Smooth muscle cell (in vitro differentiated cells): Measurements from ENCODE around the gene ANKRD1. TPM values are rescaled to one million over a fixed set of nuclear protein-coding genes. Genes with fewer than 3 reads are reported as not detected.

Experiments used
- DNase-seq: peaks from one replicate; lab custom pipeline; 2025; ENCODE audit not compliant: unreplicated experiment; lab: John Stamatoyannopoulos, UW
- H2AFZ ChIP-seq: fragments of 200-600 bp; sonication (generic); 2 replicates; pipeline ENCODE4 v1.6.0; 2016; ENCODE audit warnings: antibody characterized with exemption, low read depth, mild to moderate bottlenecking
- H3F3A ChIP-seq: fragments of 200-600 bp; sonication (generic); 2 replicates; pipeline ENCODE4 v1.6.0; 2017; ENCODE audit warnings: antibody characterized with exemption, low read depth
- H3K27ac ChIP-seq: fragments of 200-600 bp; sonication (generic); 2 replicates; pipeline ENCODE4 v1.5.1; 2016; ENCODE audit warnings: low read depth, mild to moderate bottlenecking
- H3K27me3 ChIP-seq: fragments of 200-600 bp; sonication (generic); 2 replicates; pipeline ENCODE4 v1.6.1; 2016; ENCODE audit warnings: low read depth, mild to moderate bottlenecking
- H3K36me3 ChIP-seq: fragments of 200-600 bp; sonication (generic); 2 replicates; pipeline ENCODE4 v1.5.1; 2016; ENCODE audit warnings: low read depth
- H3K4me1 ChIP-seq: fragments of 200-600 bp; sonication (generic); 2 replicates; pipeline ENCODE4 v1.5.1; 2016; ENCODE audit warnings: low read depth
- H3K4me2 ChIP-seq: fragments of 200-600 bp; sonication (generic); 2 replicates; pipeline ENCODE4 v1.6.0; 2016; ENCODE audit warnings: mild to moderate bottlenecking
- H3K4me3 ChIP-seq: fragments of 200-600 bp; sonication (generic); 2 replicates; pipeline ENCODE4 v1.5.1; 2016; ENCODE audit warnings: mild to moderate bottlenecking
- H3K79me2 ChIP-seq: fragments of 200-600 bp; sonication (generic); 2 replicates; pipeline ENCODE4 v1.6.0; 2016; ENCODE audit warnings: low read depth, mild to moderate bottlenecking
- H3K9ac ChIP-seq: fragments of 200-600 bp; sonication (generic); 2 replicates; pipeline ENCODE4 v1.6.0; 2016; ENCODE audit warnings: low read depth
- H3K9me3 ChIP-seq: fragments of 200-600 bp; sonication (generic); replicated peaks from 2 replicates; pipeline ENCODE4 v1.5.1; 2016; ENCODE audit warnings: low read depth
- H4K20me1 ChIP-seq: fragments of 200-600 bp; sonication (generic); 2 replicates; pipeline ENCODE4 v1.6.0; 2016; ENCODE audit warnings: low read depth
- CTCF ChIP-seq: fragments of 200-600 bp; sonication (generic); IDR thresholded peaks from 2 replicates; pipeline ENCODE4 v1.5.1; 2017; ENCODE audit warnings: borderline replicate concordance, mild to moderate bottlenecking, antibody characterized with exemption; ENCODE audit not compliant: insufficient read depth, poor library complexity, severe bottlenecking
- WGBS: methylation state at CpG from one replicate; pipeline ENCODE4 v1.1.7; 2016; ENCODE audit warnings: low lambda C conversion rate; 5-methylcytosine and 5-hydroxymethylcytosine counted together
- polyA plus RNA-seq: library from polyadenylated mRNA; unstranded; fragments of >200 nt; fragmentation: Nextera tagmentation; extraction: Ambion mirVana; gene quantifications from 2 replicates; pipeline ENCODE4 v1.2.1, GENCODE V29; 2016
- total RNA-seq: library from RNA; depleted of rRNA; stranded (reverse); fragments of >200 nt; gene quantifications from 2 replicates; pipeline ENCODE4 v1.2.3, GENCODE V29; 2014

Gene ANKRD1
- total and polyA plus RNA-seq, 2 experiments from 2014 or later: 20.0 to 150 TPM

GRCh38 chr10:90964781-90965465, 44.0 kb upstream of the ANKRD1 start:
- H3K4me3 ChIP-seq: no peak overlapping the region
- H2AFZ ChIP-seq: no peak overlapping the region
- no peak for TF ChIP-seq CTCF
- no peak for DNase-seq
- no peaks in the 10 kb centered on the region for H3K79me2 ChIP-seq
- 100% methylated on average over 1 of the region's 1 CpG for WGBS
- no peak overlapping the region for H3K4me2 ChIP-seq
- H3K9ac ChIP-seq: no peak overlapping the region
- no peaks in the 10 kb centered on the region for H4K20me1 ChIP-seq
- no peaks in the 10 kb centered on the region for H3K9me3 ChIP-seq
- no peak overlapping the region for H3K27ac ChIP-seq
- H3K27me3 ChIP-seq: no peaks in the 10 kb centered on the region
- no peaks in the 10 kb centered on the region for H3K4me1 ChIP-seq
- H3K36me3 ChIP-seq: no peaks in the 10 kb centered on the region
- peaks cover 5% of the 10 kb centered on the region for H3F3A ChIP-seq

GRCh38 chr10:90963331-90963730, 42.4 kb upstream of the ANKRD1 start:
- Histone ChIP-seq H3K4me2 (no peak overlapping the region), H3K27me3 (no peaks in the 10 kb centered on the region), H3K36me3 (no peaks in the 10 kb centered on the region), H3K79me2 (no peaks in the 10 kb centered on the region), H2AFZ (no peak overlapping the region), H3K4me3 (no peak overlapping the region), H3K4me1 (no peaks in the 10 kb centered on the region), H3K9ac (no peak overlapping the region), H3K27ac (no peak overlapping the region), H3F3A (peaks cover 5% of the 10 kb centered on the region), H4K20me1 (no peaks in the 10 kb centered on the region), H3K9me3 (no peaks in the 10 kb centered on the region)
- no peak for DNase-seq
- TF ChIP-seq CTCF: no peak
- 92% methylated on average over 2 of the region's 2 CpGs for WGBS

- Histone ChIP-seq H3K4me1 (no peaks in the 10 kb centered on the region), H3K79me2 (no peaks in the 10 kb centered on the region), H2AFZ (no peak overlapping the region), H3F3A (peaks cover 5% of the 10 kb centered on the region), H3K9ac (no peak overlapping the region), H3K4me2 (peak overlapping the region; percentile 7), H3K36me3 (no peaks in the 10 kb centered on the region), H3K9me3 (no peaks in the 10 kb centered on the region), H3K27me3 (no peaks in the 10 kb centered on the region), H3K27ac (peak overlapping the region; percentile 5), H4K20me1 (no peaks in the 10 kb centered on the region), H3K4me3 (no peak overlapping the region)
- no peak for TF ChIP-seq CTCF
- no peak for DNase-seq
Measured at GRCh38 chr10:90960355-90960814, 39.5 kb upstream of the ANKRD1 start.

- no peak overlapping the region for H3K9ac ChIP-seq
- no peak overlapping the region for H3K27ac ChIP-seq
- H3K9me3 ChIP-seq: no peaks in the 10 kb centered on the region
- H4K20me1 ChIP-seq: no peaks in the 10 kb centered on the region
- WGBS: 81% methylated on average over 1 of the region's 1 CpG
- H3K4me3 ChIP-seq: no peak overlapping the region
- no peak overlapping the region for H3K4me2 ChIP-seq
- H3K27me3 ChIP-seq: no peaks in the 10 kb centered on the region
- H3F3A ChIP-seq: peaks cover 5% of the 10 kb centered on the region
- no peaks in the 10 kb centered on the region for H3K4me1 ChIP-seq
- H3K79me2 ChIP-seq: no peaks in the 10 kb centered on the region
- H3K36me3 ChIP-seq: no peaks in the 10 kb centered on the region
- no peak overlapping the region for H2AFZ ChIP-seq
- no peak for TF ChIP-seq CTCF
- DNase-seq: no peak
Measured at GRCh38 chr10:90959826-90960225, 38.9 kb upstream of the ANKRD1 start.
